Measurements from ENCODE around the gene AGTR1.

DNA sequence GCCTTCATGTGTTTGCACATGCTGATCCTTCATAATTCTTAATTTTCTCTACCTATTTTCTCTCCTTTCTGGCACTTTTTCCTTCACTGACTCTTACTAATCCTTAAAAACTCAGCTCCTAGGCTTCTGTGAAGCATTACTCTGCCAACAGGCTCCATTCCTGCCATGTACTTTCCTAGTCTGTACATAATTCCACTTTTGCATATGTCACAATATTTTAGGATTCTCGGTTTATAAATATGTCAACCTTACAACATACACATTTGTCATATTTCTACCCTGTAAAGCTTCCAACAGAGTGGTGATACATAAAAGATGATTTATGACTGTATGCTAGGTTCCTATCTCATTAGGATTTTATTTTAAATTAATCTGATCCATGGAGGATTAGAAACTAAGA is 38.2 kb upstream of the AGTR1 start:
- no peak for TF ChIP-seq POLR2A (IDR thresholded peaks at IDR 0.05; ENCODE audit: low read length)
- TF ChIP-seq, protein P1, sequence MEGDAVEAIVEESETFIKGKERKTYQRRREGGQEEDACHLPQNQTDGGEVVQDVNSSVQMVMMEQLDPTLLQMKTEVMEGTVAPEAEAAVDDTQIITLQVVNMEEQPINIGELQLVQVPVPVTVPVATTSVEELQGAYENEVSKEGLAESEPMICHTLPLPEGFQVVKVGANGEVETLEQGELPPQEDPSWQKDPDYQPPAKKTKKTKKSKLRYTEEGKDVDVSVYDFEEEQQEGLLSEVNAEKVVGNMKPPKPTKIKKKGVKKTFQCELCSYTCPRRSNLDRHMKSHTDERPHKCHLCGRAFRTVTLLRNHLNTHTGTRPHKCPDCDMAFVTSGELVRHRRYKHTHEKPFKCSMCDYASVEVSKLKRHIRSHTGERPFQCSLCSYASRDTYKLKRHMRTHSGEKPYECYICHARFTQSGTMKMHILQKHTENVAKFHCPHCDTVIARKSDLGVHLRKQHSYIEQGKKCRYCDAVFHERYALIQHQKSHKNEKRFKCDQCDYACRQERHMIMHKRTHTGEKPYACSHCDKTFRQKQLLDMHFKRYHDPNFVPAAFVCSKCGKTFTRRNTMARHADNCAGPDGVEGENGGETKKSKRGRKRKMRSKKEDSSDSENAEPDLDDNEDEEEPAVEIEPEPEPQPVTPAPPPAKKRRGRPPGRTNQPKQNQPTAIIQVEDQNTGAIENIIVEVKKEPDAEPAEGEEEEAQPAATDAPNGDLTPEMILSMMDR (IDR thresholded peaks at IDR 0.05), result no peak
- no peak for TF ChIP-seq EP300 (IDR thresholded peaks at IDR 0.05)
- TF ChIP-seq RAD21 (conservative IDR thresholded peaks at IDR 0.05 in 1 of 2, IDR thresholded peaks at IDR 0.05 in 1 of 2), result no peak
- no peak for TF ChIP-seq CEBPB (IDR thresholded peaks at IDR 0.05)
- TF ChIP-seq, protein P2, sequence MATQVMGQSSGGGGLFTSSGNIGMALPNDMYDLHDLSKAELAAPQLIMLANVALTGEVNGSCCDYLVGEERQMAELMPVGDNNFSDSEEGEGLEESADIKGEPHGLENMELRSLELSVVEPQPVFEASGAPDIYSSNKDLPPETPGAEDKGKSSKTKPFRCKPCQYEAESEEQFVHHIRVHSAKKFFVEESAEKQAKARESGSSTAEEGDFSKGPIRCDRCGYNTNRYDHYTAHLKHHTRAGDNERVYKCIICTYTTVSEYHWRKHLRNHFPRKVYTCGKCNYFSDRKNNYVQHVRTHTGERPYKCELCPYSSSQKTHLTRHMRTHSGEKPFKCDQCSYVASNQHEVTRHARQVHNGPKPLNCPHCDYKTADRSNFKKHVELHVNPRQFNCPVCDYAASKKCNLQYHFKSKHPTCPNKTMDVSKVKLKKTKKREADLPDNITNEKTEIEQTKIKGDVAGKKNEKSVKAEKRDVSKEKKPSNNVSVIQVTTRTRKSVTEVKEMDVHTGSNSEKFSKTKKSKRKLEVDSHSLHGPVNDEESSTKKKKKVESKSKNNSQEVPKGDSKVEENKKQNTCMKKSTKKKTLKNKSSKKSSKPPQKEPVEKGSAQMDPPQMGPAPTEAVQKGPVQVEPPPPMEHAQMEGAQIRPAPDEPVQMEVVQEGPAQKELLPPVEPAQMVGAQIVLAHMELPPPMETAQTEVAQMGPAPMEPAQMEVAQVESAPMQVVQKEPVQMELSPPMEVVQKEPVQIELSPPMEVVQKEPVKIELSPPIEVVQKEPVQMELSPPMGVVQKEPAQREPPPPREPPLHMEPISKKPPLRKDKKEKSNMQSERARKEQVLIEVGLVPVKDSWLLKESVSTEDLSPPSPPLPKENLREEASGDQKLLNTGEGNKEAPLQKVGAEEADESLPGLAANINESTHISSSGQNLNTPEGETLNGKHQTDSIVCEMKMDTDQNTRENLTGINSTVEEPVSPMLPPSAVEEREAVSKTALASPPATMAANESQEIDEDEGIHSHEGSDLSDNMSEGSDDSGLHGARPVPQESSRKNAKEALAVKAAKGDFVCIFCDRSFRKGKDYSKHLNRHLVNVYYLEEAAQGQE (IDR thresholded peaks at IDR 0.05), result no peak
- no peak for TF ChIP-seq RCOR1 (IDR thresholded peaks at IDR 0.05; ENCODE audit: low read depth, low read length)
- TF ChIP-seq RNF2 (IDR thresholded peaks at IDR 0.05; ENCODE audit: borderline replicate concordance, low read depth), result no peak
- TF ChIP-seq, protein P3, sequence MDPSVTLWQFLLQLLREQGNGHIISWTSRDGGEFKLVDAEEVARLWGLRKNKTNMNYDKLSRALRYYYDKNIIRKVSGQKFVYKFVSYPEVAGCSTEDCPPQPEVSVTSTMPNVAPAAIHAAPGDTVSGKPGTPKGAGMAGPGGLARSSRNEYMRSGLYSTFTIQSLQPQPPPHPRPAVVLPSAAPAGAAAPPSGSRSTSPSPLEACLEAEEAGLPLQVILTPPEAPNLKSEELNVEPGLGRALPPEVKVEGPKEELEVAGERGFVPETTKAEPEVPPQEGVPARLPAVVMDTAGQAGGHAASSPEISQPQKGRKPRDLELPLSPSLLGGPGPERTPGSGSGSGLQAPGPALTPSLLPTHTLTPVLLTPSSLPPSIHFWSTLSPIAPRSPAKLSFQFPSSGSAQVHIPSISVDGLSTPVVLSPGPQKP (IDR thresholded peaks at IDR 0.05; ENCODE audit: low read depth, low read length), result no peak
- TF ChIP-seq TP53 (CRISPR knock-in tag; IDR thresholded peaks at IDR 0.05), result no peak
- no peak for TF ChIP-seq JUNB (IDR thresholded peaks at IDR 0.05)
